Cortex of kidney (tissue), 1 donor: Measurements from ENCODE around the gene GNG12.

Experiments
- DNase-seq: peaks from one replicate; lab custom pipeline; 2025; lab: John Stamatoyannopoulos, UW

The GNG12 gene

DNA sequence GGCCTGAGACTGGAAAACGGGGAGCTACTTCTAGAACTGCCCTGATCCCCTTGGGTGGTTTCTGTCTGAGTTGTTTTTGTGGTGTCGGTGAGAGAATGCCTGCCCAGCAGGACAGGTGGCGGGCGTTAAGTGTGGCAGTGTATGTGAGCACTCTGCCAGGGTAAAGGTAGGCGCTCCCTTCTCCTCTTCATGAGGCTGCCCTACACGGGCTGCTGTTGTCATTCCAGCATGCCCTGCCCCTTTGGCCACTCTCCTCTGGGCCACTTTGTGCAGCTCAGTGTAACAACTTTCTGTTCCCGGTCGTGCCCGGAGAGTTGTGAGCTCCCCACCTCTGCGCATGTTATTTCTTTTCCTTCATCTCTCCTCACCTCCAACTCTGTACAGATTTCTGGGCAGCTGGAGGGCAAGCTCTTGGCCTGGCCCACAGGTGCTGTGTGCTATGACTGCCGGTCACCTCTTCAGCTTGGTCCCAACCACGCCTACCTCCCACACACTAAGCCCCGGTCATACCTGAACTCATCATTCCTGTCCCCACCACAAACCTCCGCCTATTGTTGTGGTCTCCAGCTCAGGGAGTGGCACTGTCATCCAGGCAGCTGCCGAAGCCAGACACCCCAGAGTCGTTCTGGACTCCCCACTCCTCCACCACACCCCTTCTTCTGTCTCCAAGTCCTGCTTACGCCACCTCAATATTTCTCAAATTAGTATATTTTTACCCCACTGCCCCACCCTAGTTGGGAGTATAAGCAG lies 79.3 kb downstream of the GNG12 start:
- no peak for DNase-seq

DNA sequence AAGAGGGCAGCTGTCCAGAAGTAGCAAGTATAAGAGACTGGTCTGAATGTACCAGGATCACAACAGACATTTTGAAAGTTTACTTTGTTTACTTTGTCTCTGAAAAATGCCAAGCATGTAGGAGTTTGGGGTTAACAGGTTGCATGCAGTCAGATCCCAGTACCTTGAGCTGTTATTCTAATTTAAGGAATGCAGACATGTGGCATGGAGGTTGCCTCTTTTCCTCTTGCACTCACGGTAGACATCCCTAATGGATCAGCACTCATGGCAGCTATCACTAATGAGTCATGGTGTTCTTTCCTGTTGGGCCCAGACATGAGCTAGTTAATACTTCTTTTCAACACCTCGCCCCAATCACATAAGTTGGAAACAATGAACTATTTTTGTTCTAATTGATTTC lies 81.0 kb downstream of the GNG12 start:
- DNase-seq, result no peak

- no peak for DNase-seq
Observed at GRCh38 chr1:67750691-67751054, 82.6 kb downstream of the GNG12 start.

DNA sequence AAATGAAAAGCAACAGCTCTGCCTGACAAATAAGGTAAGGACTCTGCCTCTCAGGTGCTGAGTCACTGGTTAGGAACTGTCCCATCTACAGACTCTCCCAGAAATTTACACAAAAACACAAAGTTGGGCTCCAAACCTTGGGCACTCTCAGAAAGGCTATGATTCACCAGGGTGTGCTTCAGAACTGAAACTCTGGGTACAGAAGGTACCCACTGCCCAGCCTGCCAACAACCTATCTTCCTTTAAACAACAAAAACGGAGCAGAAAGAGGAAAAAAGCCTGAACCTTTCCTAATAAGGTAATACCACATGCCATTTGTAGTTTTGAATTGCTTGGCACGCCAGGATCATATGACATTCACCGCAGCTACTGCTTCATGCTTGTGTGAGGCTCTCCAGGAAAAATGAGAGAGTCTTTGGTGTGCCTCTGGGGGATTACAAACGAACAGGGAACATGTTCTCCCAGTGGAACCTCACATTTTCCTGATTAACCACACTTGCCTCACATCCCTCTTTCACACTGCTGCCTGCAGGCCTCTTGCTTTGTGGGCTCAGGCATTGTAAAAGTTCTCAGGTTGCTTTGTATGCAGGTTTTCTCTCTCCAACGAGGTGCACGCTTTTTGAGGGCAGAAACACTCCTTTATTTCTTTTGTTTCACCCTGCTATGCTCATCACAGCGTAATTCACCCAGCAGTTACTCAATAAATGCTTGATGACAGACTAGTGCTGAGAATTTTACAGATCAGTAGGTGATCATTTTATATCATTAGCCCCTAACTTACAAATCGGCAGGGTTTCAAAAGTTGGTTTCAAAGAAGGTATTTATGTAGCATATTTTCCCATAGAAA lies 83.2 kb downstream of the GNG12 start:
- no peak for DNase-seq

DNA sequence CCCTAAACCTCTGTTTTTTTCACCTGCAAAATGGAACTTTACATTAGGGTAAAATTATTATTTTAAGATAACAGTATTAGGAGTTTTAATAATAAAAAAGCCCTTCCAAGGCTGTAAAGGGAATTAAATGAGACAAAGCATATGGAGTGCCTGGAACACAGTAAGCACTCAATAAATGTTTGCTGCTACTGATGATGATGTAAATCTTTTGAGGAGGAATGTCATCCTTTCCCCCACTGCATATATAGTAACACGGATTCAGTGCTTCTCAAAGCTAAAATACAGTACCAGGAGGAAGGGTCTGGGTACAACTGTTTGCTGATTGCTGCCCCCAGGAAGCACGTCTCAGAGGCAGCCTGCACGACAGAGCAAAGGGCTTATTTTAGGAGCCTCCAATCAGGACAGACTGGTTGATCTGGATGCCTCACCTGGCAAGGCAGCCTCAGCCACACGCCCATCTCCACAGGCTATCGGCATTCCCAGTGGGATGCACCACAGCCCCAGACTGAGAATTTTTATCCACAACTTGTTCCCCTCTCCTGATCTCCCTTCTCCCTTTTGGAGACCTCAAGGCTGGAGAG lies 83.9 kb downstream of the GNG12 start:
- no peak for DNase-seq

GRCh38 chr1:67748630-67749029 lies 84.6 kb downstream of the GNG12 start:
- no peak for DNase-seq

DNA sequence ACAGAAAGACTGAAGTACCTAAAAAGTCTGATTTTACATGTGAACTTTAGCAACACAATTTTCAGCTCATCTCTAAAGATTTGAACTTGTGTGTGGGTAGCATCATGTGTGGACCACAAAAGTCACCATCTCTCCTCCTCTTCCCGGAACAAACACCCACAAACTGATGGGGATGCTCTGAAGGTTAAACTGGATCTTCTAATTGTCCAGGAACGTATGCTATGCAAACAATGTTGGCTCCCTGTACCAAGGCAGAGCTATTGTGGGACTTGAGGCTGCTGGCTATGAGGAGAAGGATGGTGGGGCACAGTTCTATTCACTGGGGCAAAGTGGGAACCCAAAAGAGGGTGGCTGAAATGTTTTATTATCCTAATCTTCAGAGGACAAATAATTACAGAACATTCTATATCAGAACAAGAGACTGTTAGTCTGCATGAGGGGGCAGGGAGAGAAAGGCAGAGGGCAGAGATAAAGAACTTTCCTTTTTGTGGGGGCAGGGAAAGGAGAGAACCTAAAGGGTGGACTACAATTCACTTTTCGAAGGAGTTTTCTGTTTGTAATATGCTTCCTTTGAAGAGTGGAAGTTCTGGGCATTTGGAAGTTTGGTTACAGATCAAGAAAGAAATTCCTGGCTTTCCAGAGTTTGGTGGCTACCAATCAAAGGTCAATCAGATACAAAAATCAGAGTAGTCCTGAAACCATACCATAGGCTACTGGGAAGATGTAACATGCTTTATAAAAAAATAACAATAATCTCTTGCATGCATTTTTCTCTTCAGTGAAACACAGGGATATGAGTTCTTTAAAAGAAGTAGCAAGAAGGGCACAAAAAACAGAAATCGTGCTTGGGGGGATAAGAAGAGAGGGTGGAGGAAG lies 85.4 kb downstream of the GNG12 start:
- DNase-seq, result no peak

DNA sequence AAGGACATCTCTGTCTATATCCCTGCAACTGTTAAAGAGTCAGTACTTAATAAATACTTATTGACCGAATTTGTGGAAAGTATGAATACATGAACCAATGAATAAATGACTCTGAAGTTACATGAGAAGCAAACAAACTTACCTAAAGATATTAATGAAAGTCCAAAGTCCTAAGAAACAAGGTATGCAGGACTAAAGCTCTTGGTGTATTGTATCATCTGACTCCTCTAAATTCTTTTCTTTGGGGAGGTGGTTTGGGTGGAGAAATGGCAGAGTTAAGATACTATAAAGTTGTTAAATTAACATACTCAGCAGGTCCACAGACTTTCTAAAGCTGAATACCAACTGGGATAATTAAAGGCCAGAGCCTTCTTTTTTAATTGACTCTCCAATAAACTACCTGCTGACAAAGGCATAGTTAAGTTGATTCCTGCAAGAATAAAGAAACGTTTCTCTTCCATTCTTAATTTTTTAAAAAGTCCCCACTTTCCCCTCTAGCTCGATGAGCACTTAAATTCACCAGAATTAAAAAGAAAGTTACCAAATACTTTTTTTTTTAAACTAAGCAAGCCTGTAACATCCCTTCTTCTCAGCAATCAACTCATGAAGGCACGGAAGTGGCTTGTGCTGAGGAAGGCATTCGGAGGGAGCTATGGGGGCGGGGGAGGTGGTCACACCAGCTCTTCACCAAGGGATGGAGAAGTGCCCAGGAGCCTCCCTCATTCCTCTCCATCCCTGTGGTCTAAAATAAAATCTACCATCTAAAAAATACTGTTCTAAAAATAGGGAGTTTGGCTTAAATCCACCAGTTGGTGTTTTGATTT lies 87.2 kb downstream of the GNG12 start:
- no peak for DNase-seq

DNA sequence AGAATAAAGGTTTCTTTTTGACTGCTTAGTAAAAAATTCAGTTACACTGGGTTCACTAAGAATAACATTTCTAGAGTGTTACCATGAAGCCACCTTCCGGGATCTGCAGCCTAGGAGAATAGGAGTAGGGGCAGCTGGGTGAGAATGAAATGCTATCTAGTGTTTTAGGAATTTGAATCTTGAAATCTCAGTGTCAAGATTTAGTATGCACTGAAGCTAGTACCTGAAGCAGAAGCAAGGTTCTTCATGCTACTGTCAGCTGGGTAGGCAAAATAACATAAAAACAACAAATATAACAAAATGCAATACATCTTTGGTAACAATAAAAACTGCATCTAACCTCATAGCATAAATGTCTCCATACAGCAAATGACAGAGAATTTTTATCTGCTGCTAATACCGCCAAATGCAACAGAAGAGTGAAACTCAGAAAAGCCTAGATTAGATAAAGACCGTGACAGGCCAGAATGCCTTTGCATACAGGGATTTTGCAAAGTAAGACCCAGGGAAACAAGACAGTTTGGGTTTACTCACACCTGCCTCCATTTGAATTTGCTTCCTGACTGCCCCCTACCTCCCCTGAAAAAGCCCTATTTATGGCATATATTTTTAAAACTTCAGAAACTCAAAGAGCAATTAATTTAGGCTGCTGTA lies 90.1 kb downstream of the GNG12 start:
- no peak for DNase-seq

DNA sequence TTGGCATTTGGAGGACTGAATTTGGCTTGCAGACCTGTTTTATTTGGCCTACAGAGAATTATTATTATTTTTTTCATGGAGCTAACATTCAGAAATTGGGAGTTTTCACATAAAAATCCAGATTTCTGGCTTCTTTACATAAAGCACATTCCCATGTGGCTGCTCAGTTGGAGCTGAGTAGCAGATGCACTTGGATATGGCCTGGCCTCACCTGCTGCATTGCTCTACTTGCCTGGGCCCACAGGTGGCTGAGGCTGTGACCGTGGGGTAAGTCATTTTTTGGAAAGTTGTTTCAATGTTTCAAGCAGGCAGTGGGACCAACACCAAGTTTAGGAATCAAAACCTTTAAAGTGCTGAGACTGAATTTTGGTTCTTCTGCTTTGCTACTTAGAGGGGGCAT lies 91.5 kb downstream of the GNG12 start:
- DNase-seq, result no peak

DNA sequence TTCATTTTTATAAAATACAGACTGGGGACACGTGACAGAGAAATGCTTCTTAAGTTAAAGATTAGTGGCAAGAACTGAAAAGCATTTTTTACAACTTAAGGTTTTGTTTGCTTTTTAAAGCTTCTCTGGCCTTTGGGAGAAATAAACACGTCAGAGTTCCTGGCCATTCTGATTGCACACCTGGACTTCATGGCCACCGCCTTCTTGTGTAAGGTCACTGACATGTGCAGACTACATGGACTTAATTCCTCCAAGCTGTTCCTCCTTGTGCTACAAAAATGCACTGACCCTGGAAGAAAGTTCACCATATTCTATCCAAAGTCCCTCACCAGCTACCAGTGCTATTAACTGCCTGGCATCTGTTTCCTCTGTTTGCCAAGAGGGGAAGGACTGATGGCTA lies 92.1 kb downstream of the GNG12 start:
- no peak for DNase-seq

DNA sequence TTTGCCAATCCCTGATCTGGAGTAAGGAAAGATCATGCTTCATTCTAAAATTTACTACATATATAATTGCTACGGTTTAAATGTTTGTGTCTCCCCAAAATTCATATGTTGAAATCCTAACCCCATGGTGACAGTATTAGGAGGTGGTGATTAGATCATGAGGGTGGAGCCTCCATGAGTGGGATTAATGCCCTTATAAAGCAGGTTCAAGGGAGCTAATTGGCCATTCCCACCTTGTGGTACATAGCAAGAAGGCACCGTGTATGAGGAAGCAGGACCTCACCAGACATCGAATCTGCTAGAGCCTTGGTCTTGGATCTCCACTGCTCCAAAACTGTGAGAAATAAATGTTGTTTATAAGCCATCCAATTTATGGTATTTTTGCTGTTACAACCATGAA lies 92.7 kb downstream of the GNG12 start:
- DNase-seq, result no peak

DNA sequence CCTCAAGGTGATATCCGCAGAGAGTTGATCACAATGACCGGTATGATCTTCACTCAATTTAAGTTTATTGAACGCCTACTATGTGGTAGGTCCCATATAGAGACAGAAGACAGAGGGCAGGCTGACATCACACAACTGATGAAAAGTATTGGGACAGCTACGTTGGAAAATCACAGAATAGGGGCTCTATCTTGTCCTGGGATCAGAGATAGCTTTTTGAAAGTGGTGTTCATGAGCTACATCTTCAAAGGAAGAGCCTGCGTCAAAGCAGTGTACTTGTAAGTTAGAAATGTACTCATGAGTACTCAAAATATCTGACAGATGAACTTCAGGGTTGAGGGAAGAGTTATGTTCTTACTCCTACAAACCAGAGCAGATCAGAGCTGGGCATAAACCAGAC lies 93.9 kb downstream of the GNG12 start:
- no peak for DNase-seq

DNA sequence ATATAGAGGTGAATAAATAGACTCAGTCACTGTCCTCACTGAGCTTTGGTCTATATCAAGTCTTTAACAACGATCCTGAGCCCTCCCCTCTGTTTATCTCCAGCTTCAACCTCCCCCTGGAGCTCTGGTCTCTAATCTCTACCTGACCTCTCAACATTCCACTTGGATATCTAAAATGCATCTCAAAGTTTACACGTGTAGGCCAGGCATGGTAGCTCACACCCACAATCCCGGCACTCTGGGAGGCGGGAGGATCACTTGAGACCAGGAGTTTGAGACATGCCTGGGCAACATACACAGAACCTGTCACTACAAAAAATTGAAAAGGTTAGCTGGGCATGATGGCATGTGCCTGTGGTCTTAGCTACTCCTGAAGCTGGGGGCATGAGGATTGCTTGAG lies 94.9 kb downstream of the GNG12 start:
- DNase-seq, result no peak

DNA sequence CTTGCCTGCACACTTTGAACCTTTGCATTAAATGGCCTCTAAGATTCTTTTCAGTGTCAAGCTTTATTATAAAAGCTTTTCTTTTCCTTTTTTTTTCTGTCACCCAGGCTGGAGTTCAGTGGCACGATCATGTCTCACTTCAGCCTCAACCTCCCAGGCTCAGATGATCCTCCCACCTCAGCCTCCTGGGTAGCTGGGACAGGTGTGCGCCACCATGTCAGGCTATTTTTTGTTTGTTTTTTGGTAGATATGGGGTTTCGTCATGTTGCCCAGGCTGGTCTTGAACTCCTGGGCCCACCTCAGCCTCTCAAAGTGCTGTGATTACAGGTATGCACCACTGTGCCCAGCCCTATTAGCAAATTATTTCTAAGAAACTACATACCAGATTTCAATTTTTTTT lies 95.4 kb downstream of the GNG12 start:
- no peak for DNase-seq

GRCh38 chr1:67736750-67737149 lies 96.5 kb downstream of the GNG12 start:
- no peak for DNase-seq

DNA sequence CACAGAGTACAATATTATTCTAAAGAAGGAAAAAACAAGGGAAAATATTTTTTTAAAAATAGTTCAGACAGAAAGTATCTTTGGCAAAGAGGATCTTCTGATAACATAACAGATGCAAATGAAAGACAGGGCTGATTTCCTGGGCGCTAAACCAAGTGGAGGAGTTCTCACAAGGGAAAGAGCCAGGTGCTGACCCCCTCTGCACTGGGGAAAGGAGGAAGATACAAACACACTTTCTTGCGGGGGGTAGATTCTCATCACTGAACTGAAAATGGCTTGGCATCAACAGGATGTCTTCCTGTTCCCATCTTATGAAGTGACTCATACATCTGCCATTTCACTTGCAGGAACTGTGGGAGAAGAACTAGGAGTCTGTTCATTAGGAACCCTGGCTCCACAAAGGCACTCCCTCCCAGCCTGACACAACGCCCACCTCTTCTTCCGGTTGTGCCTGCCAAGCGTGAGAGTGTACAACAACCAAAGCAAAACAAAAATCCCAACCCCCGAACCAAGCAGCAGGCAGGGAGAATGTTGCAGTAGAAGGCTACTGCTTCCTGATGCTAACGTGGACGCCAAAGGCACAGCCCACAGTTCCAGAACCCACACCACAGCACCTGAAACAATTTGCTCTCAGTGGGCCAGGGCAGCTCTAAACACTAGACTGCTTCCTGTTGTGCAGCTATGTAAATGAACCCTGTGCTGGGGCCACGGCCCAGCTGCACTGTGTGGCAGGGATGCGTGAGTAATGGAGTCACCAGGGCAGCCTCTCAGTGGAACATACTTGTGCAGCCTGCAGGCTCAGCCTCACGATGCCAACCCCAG lies 97.2 kb downstream of the GNG12 start:
- DNase-seq, result no peak

DNA sequence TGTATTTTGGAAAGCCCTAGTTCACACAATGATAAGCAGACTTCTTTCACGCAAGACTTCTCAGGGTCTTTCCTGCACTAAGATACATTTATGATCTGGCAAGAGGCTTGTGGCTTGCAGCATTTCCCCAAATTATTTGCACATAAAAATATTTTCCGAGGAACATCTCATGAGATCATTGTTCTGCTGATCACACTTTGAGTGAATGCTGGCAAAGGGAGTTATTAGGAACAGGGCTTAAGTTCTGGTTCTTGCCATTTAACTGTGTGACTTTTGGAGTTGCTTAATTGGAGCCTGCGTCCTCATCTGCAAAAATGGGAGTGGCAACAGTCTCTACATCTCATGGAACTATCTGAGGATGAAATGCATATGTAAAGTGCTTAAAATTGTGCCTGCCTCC lies 98.1 kb downstream of the GNG12 start:
- DNase-seq, result no peak

DNA sequence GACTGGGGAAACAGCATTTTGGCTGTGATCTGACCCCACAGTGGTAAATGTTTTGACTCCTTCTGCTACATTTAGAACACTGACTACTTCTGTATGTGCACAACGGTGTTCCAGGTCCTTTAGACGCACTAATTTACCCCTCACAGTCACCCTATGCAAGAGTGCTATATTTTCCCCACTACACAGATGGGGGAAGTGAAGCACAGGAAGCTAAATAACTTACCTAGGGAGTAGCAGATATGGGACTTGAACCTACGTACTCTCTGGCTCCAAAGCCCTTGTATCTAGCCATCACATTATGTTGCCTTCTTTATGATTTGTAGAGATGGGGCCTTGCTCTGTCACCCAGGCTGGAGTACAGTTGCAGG lies 99.0 kb downstream of the GNG12 start:
- DNase-seq, result no peak
